HepG2 (cell line): ENCODE measurements around the gene PC. TPM values are rescaled to one million over a fixed set of nuclear protein-coding genes. Genes with fewer than 3 reads are reported as not detected.

ENCODE experiments used
- ATAC-seq: fragments of 200-7000 bp; cut with Tn5 transposase; 3 replicates; pipeline ENCODE4 v1.9.1; 2020; ENCODE audit warnings: mild to moderate bottlenecking, moderate library complexity
- BruUV-seq: library from RNA; stranded (reverse); fragments of 400-500 nt; replicated peaks from 2 replicates; lab custom pipeline; 2021; lab: Mats Ljungman, UMichigan
- CTCF ChIA-PET: fragments of 300-600 bp; formaldehyde crosslinking; extraction: SDS; loops from one replicate; lab custom pipeline; 2021; ENCODE audit warnings: low total read pairs, inconsistent platforms, low intra/inter-chr PET ratio; lab: Yijun Ruan, JAX
- POLR2A ChIA-PET: fragments of 350-600 bp; sonication (Branson Sonifier 250); formaldehyde crosslinking; loops from one replicate; lab custom pipeline; 2020; ENCODE audit warnings: antibody characterized with exemption, inconsistent platforms; lab: Yijun Ruan, JAX
- DNase-seq: peaks from one replicate; pipeline ENCODE4 v3.0.0-alpha.2; 2015; ENCODE audit warnings: low spot score
- FAIRE-seq: peaks from 3 replicates; lab custom pipeline; 2011; peaks lifted over from hg19 to GRCh38; lab: Jason Lieb, UNC
- H2AFZ ChIP-seq: one replicate; pipeline ENCODE4 v1.6.1; 2011; ENCODE audit warnings: low read length, inconsistent platforms
- H3K27ac ChIP-seq: fragments of 300-600 bp; 3 replicates; pipeline ENCODE4 v1.8.0; 2011; ENCODE audit warnings: mixed run types, mild to moderate bottlenecking, mixed read lengths, low read length, inconsistent platforms; ENCODE audit not compliant: insufficient read depth; ENCODE audit errors: extremely low read length
- H3K27me3 ChIP-seq, 2 experiments: fragments of 200-600 bp in 1 of 2; 2 replicates in 1 of 2; 3 replicates in 1 of 2; pipeline versions ENCODE4 v1.6.0 to v1.8.0; 2011; ENCODE audit warnings: low read length in 2 of 2, mild to moderate bottlenecking in 2 of 2, moderate library complexity in 2 of 2, inconsistent platforms in 1 of 2; ENCODE audit not compliant: insufficient read depth in 2 of 2, control insufficient read depth in 1 of 2
- H3K36me3 ChIP-seq, 2 experiments: fragments of 200-600 bp in 1 of 2; replicated peaks in 1 of 2; 2 replicates in 1 of 2; 3 replicates in 1 of 2; pipeline versions ENCODE4 v1.5.1 to v1.8.0; 2011; ENCODE audit warnings: low read length in 2 of 2, inconsistent platforms in 1 of 2; ENCODE audit not compliant: insufficient read depth in 2 of 2, control insufficient read depth in 1 of 2
- H3K4me1 ChIP-seq: 2 replicates; pipeline ENCODE4 v1.5.1; 2012; ENCODE audit warnings: low read length, inconsistent platforms; ENCODE audit not compliant: insufficient read depth
- H3K4me2 ChIP-seq: 2 replicates; pipeline ENCODE4 v1.6.0; 2011; ENCODE audit warnings: low read depth, low read length, inconsistent platforms
- H3K4me3 ChIP-seq, 3 experiments: fragments of 200-600 bp in 1 of 3; sonication (generic), shearing (Covaris generic) in 1 of 3; replicated peaks in 1 of 3; 2 replicates each; pipeline ENCODE4 v1.5.1; 2011 to 2016; ENCODE audit warnings: low read length in 3 of 3, inconsistent platforms in 2 of 3, low read depth in 2 of 3, mild to moderate bottlenecking in 2 of 3, control low read depth in 1 of 3, mixed read lengths in 1 of 3; ENCODE audit not compliant: insufficient read depth in 1 of 3
- H3K79me2 ChIP-seq: one replicate; pipeline ENCODE4 v1.6.1; 2011; ENCODE audit warnings: low read length, inconsistent platforms; ENCODE audit not compliant: insufficient read depth
- H3K9ac ChIP-seq: 2 replicates; pipeline ENCODE4 v1.6.0; 2011; ENCODE audit warnings: mild to moderate bottlenecking, low read depth, low read length, inconsistent platforms; ENCODE audit not compliant: insufficient read depth
- H3K9me3 ChIP-seq: 2 replicates; pipeline ENCODE4 v1.5.1; 2012; ENCODE audit warnings: mild to moderate bottlenecking, low read length
- H4K20me1 ChIP-seq: 2 replicates; pipeline ENCODE4 v1.6.0; 2011; ENCODE audit warnings: inconsistent platforms, mild to moderate bottlenecking, low read length, moderate library complexity; ENCODE audit not compliant: insufficient read depth
- CENPT ChIP-seq: sonication (generic); formaldehyde crosslinking; IDR thresholded peaks from 2 replicates; pipeline ENCODE4 v1.8.0; 2022; ENCODE audit warnings: low read depth, mild to moderate bottlenecking, moderate library complexity, missing genetic modification reagents
- E2F2 ChIP-seq: sonication (generic); formaldehyde crosslinking; IDR thresholded peaks from 2 replicates; pipeline ENCODE4 v1.4.0; 2020; ENCODE audit warnings: missing genetic modification reagents, borderline replicate concordance
- JARID2 ChIP-seq: sonication (generic); formaldehyde crosslinking; IDR thresholded peaks from 2 replicates; pipeline ENCODE4 v1.8.1; 2023; ENCODE audit warnings: missing genetic modification reagents, inconsistent platforms; ENCODE audit not compliant: insufficient replicate concordance
- LRRFIP1 ChIP-seq: sonication (generic); formaldehyde crosslinking; conservative IDR thresholded peaks from 2 replicates; pipeline ENCODE4 v1.4.0; 2020; ENCODE audit warnings: missing genetic modification reagents
- NFRKB ChIP-seq: fragments of 450-650 bp; IDR thresholded peaks from 2 replicates; pipeline ENCODE4 v1.6.1; 2017
- PHB2 ChIP-seq: fragments of 450-650 bp; IDR thresholded peaks from 2 replicates; pipeline ENCODE4 v1.6.1; 2018; ENCODE audit not compliant: partially characterized antibody
- PHF5A ChIP-seq: IDR thresholded peaks from one replicate; pipeline ENCODE4 v1.6.1; 2018; ENCODE audit warnings: low read depth, missing genetic modification reagents; ENCODE audit not compliant: unreplicated experiment
- XBP1 ChIP-seq: sonication (generic); formaldehyde crosslinking; IDR thresholded peaks from 2 replicates; pipeline ENCODE4 v1.5.0; 2020; ENCODE audit warnings: missing genetic modification reagents
- ZBTB7A ChIP-seq: sonication (generic); formaldehyde crosslinking; IDR thresholded peaks from 2 replicates; pipeline ENCODE4 v1.8.0; 2022; ENCODE audit warnings: mild to moderate bottlenecking, missing genetic modification reagents
- ZFP82 ChIP-seq: sonication (generic); formaldehyde crosslinking; IDR thresholded peaks from 2 replicates; pipeline ENCODE4 v1.5.1; 2020; ENCODE audit warnings: mild to moderate bottlenecking, missing genetic modification reagents, borderline replicate concordance
- ZNF280B ChIP-seq: sonication (generic); formaldehyde crosslinking; IDR thresholded peaks from 2 replicates; pipeline ENCODE4 v1.5.0; 2020; ENCODE audit warnings: missing genetic modification reagents, mild to moderate bottlenecking, borderline replicate concordance
- ZNF512 ChIP-seq: sonication (generic); formaldehyde crosslinking; IDR thresholded peaks from 2 replicates; pipeline ENCODE4 v1.4.0; 2020; ENCODE audit warnings: mild to moderate bottlenecking, missing genetic modification reagents
- ZNF879 ChIP-seq: sonication (generic); formaldehyde crosslinking; IDR thresholded peaks from 2 replicates; pipeline ENCODE4 v1.8.1; 2023; ENCODE audit warnings: missing genetic modification reagents
- WGBS: methylation state at CpG from one replicate; pipeline ENCODE4 v1.1.6; 2017; ENCODE audit warnings: low lambda C conversion rate; 5-methylcytosine and 5-hydroxymethylcytosine counted together
- in situ Hi-C: cut with HindIII; loops from 2 replicates; pipeline ENCODE4 v1.10.0; 2017; ENCODE audit warnings: low pct_unique_long_range_greater_than_20kb; ENCODE audit not compliant: extremely low pct_ligation_motif_present
- intact Hi-C: fragments of 100-400 bp; cut with micrococcal nuclease; formaldehyde crosslinking; loops from one replicate; pipeline ENCODE4 v1.10.0; 2022; ENCODE audit not compliant: unreplicated experiment
- polyA plus RNA-seq, 8 experiments: library from polyadenylated mRNA; depleted of rRNA in 3 of 8; stranded (reverse) in 7 of 8; unstranded in 1 of 8; fragments of >200 nt; fragmentation: Illumina TruSeq in 4 of 8; extraction: Trizol in 4 of 8; gene quantifications; 2 replicates each; pipeline versions ENCODE4 v1.2.1 to v1.2.3, GENCODE V29; 2011 to 2016; ENCODE audit warnings: low read depth in 4 of 8, missing spikeins in 1 of 8, mixed read lengths in 1 of 8; ENCODE audit not compliant: insufficient read depth in 1 of 8
- total RNA-seq, 5 experiments: library from RNA; depleted of rRNA; stranded (reverse); fragments of >200 nt; fragmentation: Illumina TruSeq; extraction: Trizol; gene quantifications; 2 replicates each; pipeline ENCODE4 v1.2.3, GENCODE V29; 2016; ENCODE audit warnings: low read depth in 1 of 5
- TF ChIP-seq, protein P1 (sequence below): sonication (generic); formaldehyde crosslinking; IDR thresholded peaks from 2 replicates; pipeline ENCODE4 v1.8.0; 2022; ENCODE audit warnings: mild to moderate bottlenecking, missing genetic modification reagents, moderate library complexity
- TF ChIP-seq, protein P2 (sequence below): sonication (generic); formaldehyde crosslinking; IDR thresholded peaks from 2 replicates; pipeline ENCODE4 v1.4.0; 2020; ENCODE audit warnings: low read depth, mild to moderate bottlenecking, missing genetic modification reagents

The PC gene
- total and polyA plus RNA-seq, 2 of the 13 experiments (the other 11 are each of a cell fraction or from before 2014, with no cell fraction given): 29.0 to 39.0 TPM

DNA sequence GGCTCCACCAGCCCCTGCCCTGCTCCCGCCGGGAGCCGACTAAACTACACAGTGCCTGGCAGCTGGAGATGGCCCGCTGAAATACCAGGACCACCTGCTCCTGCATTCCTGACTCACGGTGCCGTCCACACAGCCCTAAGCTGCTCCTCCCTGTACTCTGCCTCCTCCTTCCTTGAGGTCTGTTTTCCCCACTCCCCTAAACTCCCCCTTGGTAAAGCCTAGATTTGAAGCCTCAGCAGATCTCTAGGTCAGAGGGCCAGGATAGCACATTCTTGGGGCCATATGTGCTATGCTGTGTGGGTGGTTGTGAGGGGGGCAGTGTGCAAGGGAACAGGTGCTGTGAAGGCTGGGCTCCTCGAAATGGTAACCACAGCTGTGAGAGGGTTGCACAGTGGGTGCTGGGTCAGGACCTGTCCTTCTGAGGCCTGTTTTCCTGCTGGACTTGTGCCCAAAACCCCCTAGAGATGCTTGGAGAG lies 91.6 kb downstream of the PC start:
- peaks cover 32 to 66% of the 10 kb centered on the region in 2 experiments; a peak in 4 of 5 replicates for H3K36me3 ChIP-seq
- peaks cover 9% of the 10 kb centered on the region for H3K4me1 ChIP-seq
- H3K4me2 ChIP-seq: no peak overlapping the region
- FAIRE-seq: no peak
- no peaks in the 10 kb centered on the region for H3K27me3 ChIP-seq
- WGBS: 95% methylated on average over 3 of the region's 7 CpGs
- H3K9me3 ChIP-seq: no peaks in the 10 kb centered on the region
- H3K4me3 ChIP-seq: no peak overlapping the region
- H2AFZ ChIP-seq: no peak overlapping the region
- in situ Hi-C loops (no loop called here), intact Hi-C loops (no loop called here)
- POLR2A ChIA-PET: no interaction called here
- ATAC-seq: no peak
- no peak overlapping the region for H3K9ac ChIP-seq
- no peak for DNase-seq
- no peak overlapping the region for H3K27ac ChIP-seq
- peaks cover 5% of the 10 kb centered on the region for H4K20me1 ChIP-seq
- CTCF ChIA-PET: no interaction called here
- H3K79me2 ChIP-seq: no peaks in the 10 kb centered on the region
- no TSS peak for BruUV-seq
- TF ChIP-seq XBP1 (CRISPR knock-in tag) (no peak), ZFP82 (CRISPR knock-in tag) (no peak), PHF5A (CRISPR knock-in tag) (no peak), PHB2 (no peak), ZNF512 (CRISPR knock-in tag) (no peak), CENPT (CRISPR knock-in tag) (no peak), ZBTB7A (CRISPR knock-in tag) (no peak), ZNF280B (CRISPR knock-in tag) (no peak), LRRFIP1 (CRISPR knock-in tag) (no peak), JARID2 (CRISPR knock-in tag) (no peak), NFRKB (no peak), E2F2 (CRISPR knock-in tag) (no peak), ZNF879 (CRISPR knock-in tag) (no peak)
- TF ChIP-seq, protein P1, sequence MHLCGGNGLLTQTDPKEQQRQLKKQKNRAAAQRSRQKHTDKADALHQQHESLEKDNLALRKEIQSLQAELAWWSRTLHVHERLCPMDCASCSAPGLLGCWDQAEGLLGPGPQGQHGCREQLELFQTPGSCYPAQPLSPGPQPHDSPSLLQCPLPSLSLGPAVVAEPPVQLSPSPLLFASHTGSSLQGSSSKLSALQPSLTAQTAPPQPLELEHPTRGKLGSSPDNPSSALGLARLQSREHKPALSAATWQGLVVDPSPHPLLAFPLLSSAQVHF: no peak
- TF ChIP-seq, protein P2, sequence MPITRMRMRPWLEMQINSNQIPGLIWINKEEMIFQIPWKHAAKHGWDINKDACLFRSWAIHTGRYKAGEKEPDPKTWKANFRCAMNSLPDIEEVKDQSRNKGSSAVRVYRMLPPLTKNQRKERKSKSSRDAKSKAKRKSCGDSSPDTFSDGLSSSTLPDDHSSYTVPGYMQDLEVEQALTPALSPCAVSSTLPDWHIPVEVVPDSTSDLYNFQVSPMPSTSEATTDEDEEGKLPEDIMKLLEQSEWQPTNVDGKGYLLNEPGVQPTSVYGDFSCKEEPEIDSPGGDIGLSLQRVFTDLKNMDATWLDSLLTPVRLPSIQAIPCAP: no peak
